CD4-positive, alpha-beta T cell treated with Interleukin-4 for 1 hour (primary cell): ENCODE measurements around the gene ZNF726.
"Not testable (repeated sequence)": the region's sequence is repeated elsewhere in the genome, so short reads cannot be mapped to it uniquely, and the experiment has no call there.

Experiments used
- DNase-seq, 2 donors: peaks; one replicate each; pipeline ENCODE4 v3.0.0-alpha.2; 2020 to 2022

ZNF726 gene

DNA sequence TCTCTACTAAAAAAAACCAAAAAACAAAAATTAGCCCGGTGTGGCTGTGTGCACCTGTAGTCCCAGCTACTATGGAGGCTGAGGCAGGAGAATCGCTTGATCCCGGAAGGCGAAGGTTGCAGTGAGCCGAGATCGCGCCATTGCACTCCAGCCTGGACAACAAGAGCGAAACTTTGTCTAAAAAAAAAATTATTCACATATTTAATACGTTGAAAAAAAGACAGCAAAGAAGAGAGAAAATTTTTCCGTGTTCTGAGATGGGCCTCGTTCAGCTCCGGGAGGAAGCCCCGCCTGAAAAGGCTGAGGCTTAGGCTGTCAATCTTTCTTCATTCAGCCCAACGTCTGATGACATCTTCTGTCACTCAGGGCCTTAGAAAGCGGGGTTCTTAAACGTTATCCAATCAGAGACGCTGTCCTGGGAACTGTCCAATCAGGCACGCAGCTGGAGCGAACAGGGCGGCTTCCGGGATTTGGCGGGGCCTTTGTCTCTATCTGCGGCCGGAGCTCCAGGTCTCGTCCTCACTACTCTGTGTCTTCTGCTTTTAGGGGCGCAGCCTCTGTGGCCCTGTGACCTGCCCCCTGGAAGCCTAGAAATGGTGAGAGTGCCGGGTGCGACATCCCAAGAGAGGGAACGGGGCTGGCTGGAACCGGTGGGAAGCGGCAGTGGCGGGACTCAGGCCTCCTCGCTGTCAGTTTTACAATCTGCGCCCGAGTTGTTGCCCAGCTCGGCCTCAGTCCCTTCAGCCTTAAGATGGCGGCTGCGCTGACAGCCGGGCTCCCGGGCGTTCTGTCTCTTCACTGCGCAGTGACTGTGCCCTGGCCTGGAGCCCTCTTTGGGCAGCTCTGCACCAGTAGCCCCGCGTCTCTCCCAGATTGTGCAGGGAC is at the start of gene ZNF726:
ZNF726 (plus strand) TSS at position 485 of the 885 bp plus-strand sequence; CDS start at position 594, 109 bp downstream.
- DNase-seq = peak; percentile 93 to 95

DNA sequence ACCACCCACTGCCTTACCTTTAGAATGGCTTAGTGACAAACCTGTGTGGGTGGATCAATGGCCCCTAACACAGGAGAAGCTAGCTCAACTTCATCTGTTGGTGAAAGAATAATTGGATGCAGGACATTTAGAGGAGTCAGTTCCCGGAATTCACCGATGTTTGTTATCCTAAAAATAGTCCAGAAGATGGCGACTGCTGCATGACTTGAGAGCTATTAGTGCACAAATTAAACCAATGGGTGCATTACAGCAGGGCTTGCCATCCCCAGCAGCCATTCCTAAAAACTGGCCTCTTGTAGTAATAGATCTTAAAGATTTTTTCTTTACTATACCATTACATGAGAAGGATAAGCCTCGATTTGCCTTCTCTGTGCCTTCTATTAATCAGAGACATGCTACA is 46.8 kb upstream of the ZNF726 start:
- no peak for DNase-seq

DNA sequence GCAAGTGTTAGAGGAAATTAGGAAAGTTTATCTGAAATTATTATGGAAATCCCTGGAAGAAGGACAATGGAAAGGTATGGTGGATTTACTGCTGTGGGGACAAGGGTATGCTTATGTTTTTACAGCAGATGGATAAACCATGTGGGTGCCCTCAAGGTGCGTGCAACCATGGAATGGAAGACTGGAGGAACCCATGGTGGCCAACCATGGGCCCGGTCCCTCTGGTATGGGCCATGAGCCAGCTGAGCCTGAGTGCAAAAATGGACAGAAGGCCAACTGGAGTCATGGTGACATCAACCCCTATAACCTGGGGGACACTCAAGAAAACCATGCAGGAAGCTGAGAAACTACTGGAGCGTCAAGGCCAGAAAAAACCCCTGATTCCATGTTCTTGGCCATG is 46.1 kb upstream of the ZNF726 start:
- no peak for DNase-seq

DNA sequence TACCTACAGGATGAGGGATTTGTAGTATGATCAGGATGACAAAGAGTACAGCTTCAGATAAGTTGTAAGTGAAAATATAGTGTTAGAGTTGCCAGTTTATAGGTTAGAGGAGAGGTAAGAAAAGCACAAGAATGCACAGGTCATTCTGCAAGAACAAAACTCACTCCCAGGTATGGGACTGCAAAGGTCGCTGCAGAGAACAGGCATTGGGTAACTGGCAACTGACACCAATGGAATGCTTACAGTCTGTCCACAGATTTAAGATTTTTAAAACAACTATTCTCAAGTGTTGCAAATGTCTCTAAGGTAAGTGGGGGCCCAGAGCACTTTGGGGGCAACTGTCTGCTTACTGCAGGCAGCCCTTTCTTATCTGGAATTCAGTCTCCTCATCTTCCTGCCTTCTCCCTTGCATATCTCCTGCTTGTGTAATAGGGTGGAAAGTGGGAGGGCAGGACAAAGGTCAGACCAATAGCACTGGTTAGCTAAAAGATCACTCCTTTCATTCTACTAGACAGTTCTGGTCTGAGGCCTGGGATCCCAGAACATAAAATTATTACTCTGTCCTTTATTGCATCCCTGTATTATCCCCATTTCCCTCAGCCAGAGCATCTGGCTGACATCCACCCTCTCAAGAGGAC is 42.3 kb upstream of the ZNF726 start:
- DNase-seq = no peak

DNA sequence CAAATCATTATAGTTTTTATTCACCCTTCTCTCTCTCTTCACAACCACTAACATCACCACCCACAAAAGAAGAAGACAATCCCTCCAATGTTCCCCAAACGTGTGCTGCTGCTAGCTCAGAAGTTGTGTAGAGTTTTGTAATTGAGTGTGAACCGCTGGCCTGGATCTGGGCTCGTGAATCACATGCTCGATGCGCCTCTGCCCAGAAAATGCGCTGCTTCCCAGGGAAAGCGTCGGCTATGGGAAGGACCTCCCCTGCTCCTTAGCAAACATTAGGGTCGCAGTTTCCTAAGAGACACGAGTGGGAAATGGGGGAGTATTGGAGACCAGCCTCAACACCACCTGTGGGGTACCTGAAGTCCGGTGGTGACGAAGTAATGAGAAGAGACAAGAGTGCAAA is 38.4 kb upstream of the ZNF726 start:
- no peak for DNase-seq

DNA sequence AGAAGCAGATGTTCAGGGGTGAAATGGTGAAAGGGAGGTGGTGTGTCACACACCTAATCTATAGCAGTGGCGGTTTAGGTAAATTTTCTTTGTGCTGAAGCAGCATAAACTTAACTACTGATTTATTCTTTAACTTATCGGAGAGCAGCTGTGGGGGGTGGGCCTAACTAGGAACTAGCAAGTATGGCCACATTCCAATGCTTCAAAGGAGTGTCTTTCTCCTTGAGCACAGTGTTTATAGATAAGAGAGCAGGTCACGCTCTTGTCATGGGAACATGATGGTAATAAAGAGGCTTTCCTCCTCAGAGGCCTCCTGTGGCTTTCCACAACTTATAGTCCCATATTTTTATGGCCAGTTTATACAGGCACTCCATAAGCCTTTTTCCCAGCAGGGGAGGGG is 37.9 kb upstream of the ZNF726 start:
- not testable (repeated sequence) for DNase-seq

DNA sequence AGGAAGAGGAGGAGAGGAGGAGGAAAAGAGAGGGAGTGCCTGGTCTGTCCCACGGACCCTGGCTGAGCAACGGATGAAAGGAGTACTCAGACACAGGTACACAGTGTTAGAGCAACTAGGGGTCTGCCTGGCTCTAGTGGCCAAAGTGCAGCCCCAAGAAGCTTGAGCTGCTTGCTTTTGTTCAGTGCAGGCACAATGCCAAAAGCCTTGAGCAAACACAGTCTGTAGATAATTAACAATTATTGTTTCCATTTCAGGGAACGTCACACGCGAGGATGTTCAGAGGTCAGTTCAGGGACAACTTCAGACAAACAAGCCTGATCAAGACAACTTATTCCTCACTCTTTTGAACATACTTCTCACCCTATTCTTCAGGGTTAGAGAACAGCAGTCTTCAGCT is 32.2 kb upstream of the ZNF726 start:
- no peak for DNase-seq

DNA sequence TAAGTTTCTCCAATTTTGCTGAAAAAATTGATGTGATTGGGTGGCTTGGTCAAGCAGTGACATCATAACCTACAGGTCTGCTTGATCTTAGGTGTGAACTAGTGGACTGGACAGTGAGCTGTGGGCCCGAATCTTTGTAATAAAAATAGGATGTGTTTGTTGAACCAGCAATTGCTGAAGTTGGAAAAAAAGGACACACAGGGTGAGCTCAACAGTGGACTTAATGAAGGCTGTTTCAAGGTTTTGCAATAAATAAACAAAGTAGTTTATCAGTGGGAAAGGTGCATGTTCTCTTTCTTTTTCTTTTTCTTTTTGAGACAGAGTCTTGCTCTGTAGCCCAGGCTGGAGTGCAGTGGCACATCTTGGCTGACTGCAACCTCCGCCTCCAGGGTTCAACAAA is 30.3 kb upstream of the ZNF726 start:
- no peak for DNase-seq

DNA sequence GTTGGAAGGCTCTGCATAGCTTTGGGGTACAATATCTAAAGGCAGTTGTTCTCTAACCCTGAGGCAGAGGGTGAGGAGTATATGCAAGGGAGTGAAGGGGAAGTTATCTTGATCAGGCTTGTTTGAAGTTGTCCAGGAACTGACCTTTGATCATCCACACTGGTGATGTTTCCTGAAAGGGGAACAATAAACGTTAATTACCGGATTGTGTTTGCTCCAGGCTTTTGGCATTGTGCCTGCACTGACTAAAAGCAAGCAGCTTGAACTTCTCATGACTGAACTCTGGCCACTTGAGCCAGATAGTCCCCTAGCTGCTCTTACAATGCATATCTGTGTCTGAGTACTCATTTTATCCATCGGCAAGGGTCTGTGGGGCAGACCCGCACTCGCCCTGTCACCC is 27.0 kb upstream of the ZNF726 start:
- DNase-seq = no peak

DNA sequence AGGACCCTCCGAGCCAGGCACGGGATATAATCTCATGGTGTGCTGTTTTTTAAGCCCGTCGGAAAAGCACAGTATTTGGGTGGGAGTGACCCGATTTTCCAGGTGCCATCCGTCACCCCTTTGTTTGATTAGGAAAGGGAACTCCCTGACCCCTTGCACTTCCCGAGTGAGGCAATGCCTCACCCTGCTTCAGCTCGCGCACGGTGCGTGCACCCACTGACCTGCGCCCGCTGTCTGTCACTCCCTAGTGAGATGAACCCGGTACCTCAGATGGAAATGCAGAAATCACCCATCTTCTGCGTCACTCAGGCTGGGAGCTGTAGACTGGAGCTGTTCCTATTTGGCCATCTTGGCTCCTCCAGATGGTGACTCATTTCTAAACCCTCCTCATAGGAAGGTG is 18.6 kb upstream of the ZNF726 start:
- not testable (repeated sequence) for DNase-seq

DNA sequence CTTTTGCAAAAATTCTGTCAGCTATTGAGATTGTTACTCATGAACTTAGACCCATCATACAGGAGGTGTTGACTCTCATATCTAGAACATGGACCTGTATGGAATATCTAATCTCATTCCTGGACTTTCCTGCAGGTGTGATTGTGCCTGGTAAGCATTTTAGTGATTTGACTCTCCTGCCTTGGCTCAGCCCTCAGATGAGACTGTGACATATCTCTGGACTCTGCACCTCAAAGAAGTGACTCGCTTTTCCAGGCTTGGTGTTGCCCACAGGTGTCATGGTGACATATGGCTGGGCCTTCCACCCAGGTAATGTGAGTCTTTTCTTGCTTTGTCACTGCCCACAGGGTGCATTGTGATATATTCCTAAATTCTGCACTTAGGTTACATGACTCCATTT is 17.8 kb upstream of the ZNF726 start:
- DNase-seq = no peak

DNA sequence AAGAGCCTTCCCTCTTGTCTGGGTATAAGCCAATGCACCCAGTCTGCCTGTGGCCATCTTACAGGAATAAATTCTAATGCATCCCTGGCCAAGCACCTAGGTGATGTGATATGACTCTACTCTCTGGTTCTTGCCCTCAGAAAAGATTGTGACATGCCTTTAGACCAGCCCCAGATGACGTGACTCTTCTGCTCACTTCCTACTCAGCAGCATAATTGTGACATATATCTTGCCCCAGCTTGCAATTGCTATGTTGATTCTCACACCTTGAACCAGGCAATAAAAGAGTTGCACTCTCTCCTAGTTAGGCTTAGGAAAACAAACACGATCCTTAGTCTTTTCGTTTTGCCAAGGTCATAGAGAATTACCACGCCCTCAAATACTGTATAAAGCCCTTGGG is 13.3 kb upstream of the ZNF726 start:
- DNase-seq = no peak

DNA sequence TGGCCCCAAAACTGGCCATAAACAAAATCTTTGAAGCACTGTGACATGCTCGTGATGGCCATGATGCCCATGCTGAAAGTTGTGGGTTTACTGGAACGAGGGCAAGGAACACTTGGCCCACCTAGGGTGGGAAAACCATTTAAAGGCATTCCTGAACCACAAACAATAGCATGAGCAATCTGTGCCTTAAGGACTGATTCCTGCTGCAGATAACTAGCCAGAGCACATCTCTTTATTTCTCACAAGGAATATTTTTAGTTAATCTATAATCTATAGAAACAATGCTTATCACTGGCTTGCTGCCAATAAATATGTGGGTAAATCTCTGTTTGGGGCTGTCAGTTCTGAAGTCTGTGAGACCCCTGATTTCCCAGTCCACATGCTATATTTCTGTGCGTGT is 10.3 kb upstream of the ZNF726 start:
- no peak for DNase-seq

DNA sequence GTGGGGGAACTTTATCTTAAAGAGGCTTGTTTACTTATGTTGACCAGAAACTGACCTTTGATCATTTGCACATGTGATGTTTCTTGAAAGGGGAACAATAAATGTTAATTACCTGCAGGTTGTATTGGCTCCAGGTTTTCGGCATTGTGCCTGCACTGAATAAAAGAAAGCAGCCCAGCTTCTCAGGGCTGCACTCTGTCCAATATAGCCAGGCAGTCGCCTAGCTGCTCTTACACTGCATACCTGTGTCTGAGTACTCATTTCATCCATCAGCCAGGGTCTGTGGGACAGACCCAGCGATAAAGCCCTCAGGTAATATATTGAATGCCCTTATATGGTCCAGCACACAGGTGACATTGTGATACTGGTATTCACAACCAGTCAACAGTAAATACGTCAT is 8.9 kb upstream of the ZNF726 start:
- no peak for DNase-seq

DNA sequence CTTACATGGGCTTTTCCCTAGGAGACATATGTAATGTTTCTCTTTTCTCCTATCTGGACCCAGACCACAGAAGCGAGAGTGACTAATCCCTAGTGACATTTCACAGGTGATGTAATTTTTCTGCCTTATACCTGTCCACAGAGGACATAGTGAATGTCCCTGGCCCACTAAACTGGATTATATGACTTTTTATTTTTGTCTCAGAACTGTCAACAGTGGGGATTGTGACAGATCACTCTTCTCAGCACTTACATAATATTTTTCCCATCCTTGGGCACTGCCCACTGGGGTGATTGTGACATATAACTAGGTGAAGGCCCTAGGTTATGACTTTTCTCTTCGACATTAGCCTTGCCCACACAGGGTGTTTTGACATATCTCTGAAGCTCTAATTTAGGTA is 7.9 kb upstream of the ZNF726 start:
- DNase-seq = no peak

DNA sequence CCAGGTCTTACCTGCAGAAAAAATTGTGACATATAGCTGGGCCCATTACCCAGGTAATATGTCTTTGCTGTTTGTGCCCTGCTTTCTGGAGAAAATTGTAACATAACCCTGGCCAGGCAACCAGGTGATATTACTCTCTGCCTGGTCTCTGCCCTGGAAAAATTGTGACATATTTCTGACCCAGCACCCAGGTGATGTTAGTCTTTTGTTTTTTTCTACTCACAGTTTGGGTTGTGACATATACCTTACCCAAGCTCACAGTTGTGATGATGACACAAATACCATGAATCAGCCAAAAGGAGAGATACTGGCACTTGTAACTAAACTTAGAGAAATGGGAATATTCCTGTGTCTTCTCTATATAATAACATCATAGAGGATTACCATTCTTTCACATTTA is 6.5 kb upstream of the ZNF726 start:
- no peak for DNase-seq

DNA sequence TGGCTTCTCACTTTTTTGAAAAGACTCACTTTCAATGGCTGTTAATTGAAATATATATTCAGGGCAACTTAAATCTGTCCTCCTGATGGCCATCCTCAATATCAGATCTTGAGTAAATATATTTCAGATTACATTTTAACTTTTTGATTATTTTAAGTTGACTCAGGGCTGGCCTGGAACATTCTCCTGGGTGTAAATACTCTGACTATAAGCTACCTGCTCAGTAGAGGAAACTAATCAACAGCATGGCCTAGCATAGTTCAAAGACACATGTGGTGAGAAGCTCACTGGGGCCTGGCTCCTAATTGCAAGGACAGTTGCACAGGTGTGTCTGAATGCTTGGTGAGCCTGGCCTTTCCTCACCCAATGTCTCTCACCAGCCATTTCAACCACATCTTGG is 5.5 kb upstream of the ZNF726 start:
- DNase-seq = no peak

DNA sequence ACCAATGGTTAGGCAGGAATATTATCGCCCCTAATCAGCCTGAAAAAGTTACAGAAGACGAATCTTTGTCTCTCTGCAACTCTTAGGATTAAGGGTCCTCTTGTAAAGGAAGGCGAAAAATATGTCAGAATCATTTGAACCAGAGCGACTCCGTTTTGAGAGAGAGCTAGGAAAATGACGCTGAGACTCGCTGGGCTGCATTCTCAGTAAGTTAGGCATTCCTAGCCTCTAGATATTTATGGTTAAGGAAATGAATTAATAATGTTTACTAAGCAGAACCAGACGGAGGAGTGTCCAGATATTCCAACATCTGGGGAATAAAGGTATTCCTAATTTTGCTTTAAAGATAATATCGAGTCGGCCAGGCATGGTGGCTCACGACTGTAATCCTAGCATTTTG is 755 bp upstream of the ZNF726 start:
- no peak for DNase-seq

DNA sequence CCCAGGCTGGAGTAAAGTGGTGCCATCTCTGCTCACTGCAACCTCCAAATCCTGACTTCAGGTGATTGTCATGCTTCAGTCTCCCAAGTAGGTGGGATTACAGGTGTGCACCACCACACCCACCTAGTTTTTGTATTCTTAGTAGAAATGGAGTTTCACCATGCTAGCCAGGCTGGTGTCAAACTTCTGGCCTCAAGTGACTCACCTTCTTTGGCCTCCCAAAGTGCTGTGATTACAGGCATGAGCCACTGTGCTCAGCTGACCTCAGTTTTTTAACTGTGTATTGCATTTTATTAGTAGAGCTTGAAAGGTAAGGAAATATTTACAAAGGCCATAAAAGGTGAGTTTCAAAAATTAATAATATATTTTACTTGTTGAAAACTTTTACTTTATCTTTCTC is 2.3 kb downstream of the ZNF726 start:
- DNase-seq = no peak

DNA sequence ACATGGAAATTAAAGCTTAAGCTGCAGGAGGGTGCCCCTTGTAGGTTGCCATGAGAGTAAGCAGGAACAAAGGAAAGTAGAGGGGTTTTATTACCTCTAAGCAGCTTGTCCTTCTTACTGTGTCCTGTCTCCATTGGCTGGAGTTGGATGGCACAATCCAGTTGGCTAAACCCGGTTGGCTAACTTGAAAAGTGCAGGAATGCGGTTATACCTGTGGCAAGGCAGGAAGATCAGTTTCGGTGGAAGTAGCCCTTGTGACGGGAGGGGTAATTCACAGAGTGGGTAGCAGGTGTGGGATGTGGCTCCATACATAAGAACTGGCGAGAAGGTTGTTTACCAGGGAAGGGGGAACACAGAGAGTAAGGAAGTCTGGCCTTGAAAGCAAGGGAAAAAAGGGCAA is 3.2 kb downstream of the ZNF726 start:
- no peak for DNase-seq

DNA sequence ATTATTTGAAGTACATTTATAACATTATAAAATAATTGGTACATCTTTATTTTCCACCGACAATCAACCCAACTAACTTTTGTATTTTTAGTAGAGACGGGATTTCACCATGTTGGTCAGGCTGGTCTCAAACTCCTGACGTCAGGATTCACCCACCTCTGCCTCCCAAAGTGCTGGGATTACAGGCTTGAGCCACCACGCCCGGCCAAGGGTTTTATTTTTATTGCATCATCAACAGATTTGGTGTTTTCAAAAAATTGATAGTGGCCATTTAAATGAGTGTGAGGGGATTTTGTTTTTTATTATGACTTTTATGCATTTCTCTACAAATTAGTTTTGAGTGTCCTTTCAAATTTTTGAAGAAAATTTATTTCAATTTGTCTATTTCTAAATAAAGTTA is 10.6 kb downstream of the ZNF726 start:
- no peak for DNase-seq

DNA sequence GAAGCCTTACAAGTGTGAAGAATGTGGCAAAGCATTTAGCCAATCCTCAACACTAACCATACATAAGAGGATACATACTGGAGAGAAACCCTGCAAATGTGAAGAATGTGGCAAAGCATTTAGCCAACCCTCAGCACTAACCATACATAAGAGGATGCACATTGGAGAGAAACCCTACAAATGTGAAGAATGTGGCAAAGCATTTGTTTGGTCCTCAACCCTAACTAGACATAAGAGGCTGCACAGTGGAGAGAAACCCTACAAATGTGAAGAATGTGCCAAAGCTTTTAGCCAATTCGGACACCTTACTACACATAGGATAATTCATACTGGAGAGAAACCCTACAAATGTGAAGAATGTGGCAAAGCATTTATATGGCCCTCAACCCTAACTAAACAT is 18.2 kb downstream of the ZNF726 start:
- no peak for DNase-seq

DNA sequence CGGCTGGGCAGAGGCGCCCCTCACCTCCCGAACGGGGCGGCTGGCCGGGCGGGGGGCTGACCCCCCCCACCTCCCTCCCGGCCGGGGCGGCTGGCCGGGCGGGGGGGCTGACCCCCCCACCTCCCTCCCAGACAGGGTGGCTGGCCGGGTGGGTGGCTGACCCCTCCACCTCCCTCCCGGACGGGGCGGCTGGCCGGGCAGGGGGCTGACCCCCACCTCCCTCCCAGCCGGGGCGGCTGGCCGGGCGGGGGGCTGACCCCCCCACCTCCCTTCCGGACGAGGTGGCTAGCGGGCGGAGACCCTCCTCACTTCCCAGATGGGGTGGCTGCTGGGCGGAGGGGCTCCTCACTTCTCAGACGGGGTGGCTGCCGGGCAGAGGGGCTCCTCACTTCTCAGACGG is 22.3 kb downstream of the ZNF726 start:
- not testable (repeated sequence) for DNase-seq

DNA sequence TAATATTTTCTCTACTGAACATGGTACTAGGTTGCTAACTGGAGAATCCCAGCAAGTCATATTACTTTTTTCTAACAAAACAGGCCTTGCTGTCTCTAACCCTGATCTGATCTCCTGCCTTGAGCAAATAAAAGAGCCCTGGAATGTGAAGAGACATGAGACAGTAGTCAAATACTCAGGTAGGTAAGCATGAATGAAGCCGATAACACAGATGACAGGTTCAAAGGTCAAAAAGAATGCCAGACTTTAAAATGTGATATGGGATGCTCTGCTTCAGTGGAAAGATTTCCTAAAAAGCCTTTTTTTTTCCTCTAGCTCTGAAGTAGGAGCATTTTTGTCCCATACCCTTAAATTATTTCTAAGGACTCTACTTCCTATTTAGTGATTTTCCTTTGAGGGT is 28.7 kb downstream of the ZNF726 start:
- DNase-seq = no peak

DNA sequence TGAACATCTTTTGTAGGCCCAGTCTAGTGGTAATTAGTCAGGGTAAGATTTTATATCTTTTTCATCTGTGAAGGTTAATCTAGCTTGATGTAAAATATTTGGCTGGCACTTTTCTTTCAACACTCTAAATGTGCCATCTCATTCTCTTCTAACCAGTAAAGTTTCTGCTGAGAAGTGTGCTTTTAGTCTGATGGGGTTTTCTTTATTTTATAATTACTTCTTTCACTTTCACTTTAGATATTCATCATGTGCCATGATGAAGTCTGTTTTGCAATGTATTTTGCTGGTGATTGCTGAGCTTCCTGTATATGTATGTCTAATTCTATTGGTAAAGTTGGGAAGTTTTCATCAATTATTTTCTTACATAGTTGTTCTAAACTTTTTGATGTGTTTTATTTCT is 31.9 kb downstream of the ZNF726 start:
- DNase-seq = peak in 1 of 2 donors; percentile 18
